IMR-90 (cell line): ENCODE data around the gene TIAM2. TPM values are rescaled to one million over a fixed set of nuclear protein-coding genes. Genes with fewer than 3 reads are reported as not detected.

ENCODE experiments used
- ATAC-seq: fragments of 200-7000 bp; cut with Tn5 transposase; 2 replicates; pipeline ENCODE4 v1.9.1; 2020; ENCODE audit warnings: low read depth, mild to moderate bottlenecking, moderate library complexity
- BruUV-seq: library from RNA; stranded (reverse); fragments of 400-500 nt; replicated peaks from 2 replicates; lab custom pipeline; 2021; lab: Mats Ljungman, UMichigan
- CTCF ChIA-PET: fragments of 300-600 bp; formaldehyde crosslinking; extraction: SDS; loops from one replicate; lab custom pipeline; 2021; ENCODE audit warnings: antibody characterized with exemption; lab: Yijun Ruan, JAX
- POLR2A ChIA-PET: fragments of 300-600 bp; sonication (Branson Sonifier 250); formaldehyde crosslinking; loops from one replicate; lab custom pipeline; 2022; ENCODE audit warnings: antibody characterized with exemption; ENCODE audit not compliant: unreplicated experiment; lab: Charles Lee
- DNase-seq: peaks from one replicate; pipeline ENCODE4 v3.0.0; 2013
- H2AFZ ChIP-seq: replicated peaks from 2 replicates; pipeline ENCODE3; 2013; ENCODE audit warnings: low read length, mild to moderate bottlenecking; ENCODE audit not compliant: poor library complexity
- H2AK5ac ChIP-seq: 2 replicates; pipeline ENCODE4 v1.6.1; 2013; ENCODE audit warnings: low read depth, low read length, inconsistent platforms
- H2AK9ac ChIP-seq: replicated peaks from 2 replicates; pipeline ENCODE3; 2013; ENCODE audit warnings: mild to moderate bottlenecking, low read depth, low read length, moderate library complexity; ENCODE audit not compliant: poor library complexity
- H2BK120ac ChIP-seq: 2 replicates; pipeline ENCODE4 v1.6.1; 2013; ENCODE audit warnings: low read depth, low read length, inconsistent platforms
- H2BK15ac ChIP-seq: 3 replicates; pipeline ENCODE4 v1.6.1; 2013; ENCODE audit warnings: low read depth, low read length, inconsistent platforms
- H2BK20ac ChIP-seq: 2 replicates; pipeline ENCODE4 v1.6.1; 2013; ENCODE audit warnings: low read depth, mild to moderate bottlenecking, inconsistent platforms, low read length, moderate library complexity
- H2BK5ac ChIP-seq: 2 replicates; pipeline ENCODE4 v1.6.1; 2013; ENCODE audit warnings: mild to moderate bottlenecking, low read depth, low read length, inconsistent platforms; ENCODE audit not compliant: poor library complexity, severe bottlenecking
- H3K14ac ChIP-seq: replicated peaks from 2 replicates; pipeline ENCODE4 v1.6.1; 2013; ENCODE audit warnings: low read depth, low read length, inconsistent platforms
- H3K18ac ChIP-seq: 2 replicates; pipeline ENCODE4 v1.6.1; 2013; ENCODE audit warnings: low read depth, low read length, control low read depth
- H3K23ac ChIP-seq: 2 replicates; pipeline ENCODE4 v1.6.1; 2013; ENCODE audit warnings: low read depth, low read length, inconsistent platforms
- H3K27ac ChIP-seq: 2 replicates; pipeline ENCODE4 v1.5.1; 2013; ENCODE audit warnings: mild to moderate bottlenecking, control low read depth, low read length; ENCODE audit not compliant: insufficient read depth
- H3K27me3 ChIP-seq: 2 replicates; pipeline ENCODE4 v1.6.1; 2013; ENCODE audit warnings: low read length; ENCODE audit not compliant: control insufficient read depth, insufficient read depth
- H3K36me3 ChIP-seq: 2 replicates; pipeline ENCODE4 v1.6.1; 2013; ENCODE audit warnings: low read length, mixed read lengths; ENCODE audit not compliant: control insufficient read depth, insufficient read depth
- H3K4ac ChIP-seq: 2 replicates; pipeline ENCODE4 v1.6.1; 2013; ENCODE audit warnings: low read depth, low read length, inconsistent platforms
- H3K4me1 ChIP-seq: 2 replicates; pipeline ENCODE4 v1.6.1; 2013; ENCODE audit warnings: low read length, mixed read lengths; ENCODE audit not compliant: control insufficient read depth, insufficient read depth
- H3K4me2 ChIP-seq: 2 replicates; pipeline ENCODE4 v1.6.1; 2013; ENCODE audit warnings: low read depth, mild to moderate bottlenecking, control low read depth, low read length, moderate library complexity
- H3K4me3 ChIP-seq: 2 replicates; pipeline ENCODE4 v1.5.1; 2013; ENCODE audit warnings: low read depth, mild to moderate bottlenecking, control low read depth, low read length, moderate library complexity; ENCODE audit not compliant: insufficient read depth
- H3K56ac ChIP-seq: 2 replicates; pipeline ENCODE4 v1.6.1; 2013; ENCODE audit warnings: low read length, inconsistent platforms; ENCODE audit not compliant: insufficient read depth; ENCODE audit errors: extremely low read depth
- H3K79me1 ChIP-seq, 2 experiments: 2 replicates each; pipeline ENCODE4 v1.6.1; 2013; ENCODE audit warnings: low read length in 2 of 2, inconsistent platforms in 1 of 2, low read depth in 1 of 2
- H3K9ac ChIP-seq: 2 replicates; pipeline ENCODE4 v1.6.1; 2013; ENCODE audit warnings: low read depth, low read length, control low read depth
- H3K9me1 ChIP-seq: 2 replicates; pipeline ENCODE4 v1.6.1; 2013; ENCODE audit warnings: low read length, inconsistent platforms; ENCODE audit not compliant: insufficient read depth
- H3K9me3 ChIP-seq: 2 replicates; pipeline ENCODE4 v1.6.1; 2013; ENCODE audit warnings: low read length; ENCODE audit not compliant: control insufficient read depth, insufficient read depth
- H4K20me1 ChIP-seq: 2 replicates; pipeline ENCODE4 v1.6.1; 2013; ENCODE audit warnings: low read length, inconsistent platforms; ENCODE audit not compliant: insufficient read depth
- H4K5ac ChIP-seq: 2 replicates; pipeline ENCODE4 v1.6.1; 2013; ENCODE audit warnings: mild to moderate bottlenecking, low read depth, low read length, control low read depth
- H4K8ac ChIP-seq, 2 experiments: 2 replicates each; pipeline ENCODE4 v1.6.1; 2013; ENCODE audit warnings: low read depth in 2 of 2, low read length in 2 of 2, control low read depth in 1 of 2, inconsistent platforms in 1 of 2
- H4K91ac ChIP-seq: 2 replicates; pipeline ENCODE4 v1.6.1; 2013; ENCODE audit warnings: low read depth, low read length, inconsistent platforms; ENCODE audit not compliant: insufficient read depth
- BHLHE40 ChIP-seq: fragments of 150-350 bp; IDR thresholded peaks from 2 replicates; pipeline ENCODE4 v1.6.1; 2016; ENCODE audit warnings: mild to moderate bottlenecking, low read depth, low read length
- CEBPB ChIP-seq: IDR thresholded peaks from 2 replicates; pipeline ENCODE4 v1.6.1; 2012; ENCODE audit warnings: low read depth, low read length, improper control_type of control experiment
- ELK1 ChIP-seq: fragments of 150-350 bp; IDR thresholded peaks from 2 replicates; pipeline ENCODE4 v1.6.1; 2016; ENCODE audit warnings: low read depth, mild to moderate bottlenecking, low read length, moderate library complexity, borderline replicate concordance
- FOS ChIP-seq: fragments of 150-350 bp; IDR thresholded peaks from 2 replicates; pipeline ENCODE4 v1.6.1; 2016; ENCODE audit warnings: low read depth, low read length
- MAFK ChIP-seq: IDR thresholded peaks from 2 replicates; pipeline ENCODE4 v1.6.1; 2012; ENCODE audit warnings: low read depth, low read length, improper control_type of control experiment
- MAZ ChIP-seq: IDR thresholded peaks from 2 replicates; pipeline ENCODE4 v1.6.1; 2012; ENCODE audit warnings: low read depth, mild to moderate bottlenecking, low read length, improper control_type of control experiment, moderate library complexity, borderline replicate concordance
- MXI1 ChIP-seq: IDR thresholded peaks from 2 replicates; pipeline ENCODE4 v1.6.1; 2012; ENCODE audit warnings: low read depth, mild to moderate bottlenecking, low read length, moderate library complexity, borderline replicate concordance
- NFE2L2 ChIP-seq: fragments of 150-350 bp; IDR thresholded peaks from 2 replicates; pipeline ENCODE4 v1.6.1; 2016; ENCODE audit warnings: low read depth, mild to moderate bottlenecking, low read length
- RCOR1 ChIP-seq: IDR thresholded peaks from 2 replicates; pipeline ENCODE4 v1.6.1; 2012; ENCODE audit warnings: mild to moderate bottlenecking, low read length, improper control_type of control experiment; ENCODE audit not compliant: insufficient replicate concordance
- SMC3 ChIP-seq: fragments of 150-350 bp; IDR thresholded peaks from 2 replicates; pipeline ENCODE4 v1.6.1; 2016; ENCODE audit warnings: low read depth, mild to moderate bottlenecking, antibody characterized with exemption, low read length, moderate library complexity
- WGBS, 2 experiments: methylation state at CpG; one replicate each; pipeline versions ENCODE4 v1.1.5 to v1.1.7; 2013; ENCODE audit warnings: missing lambda C conversion rate in 2 of 2; ENCODE audit not compliant: insufficient read length in 1 of 2; ENCODE audit errors: extremely low coverage in 2 of 2; 5-methylcytosine and 5-hydroxymethylcytosine counted together
- dilution Hi-C: fragments of 300-500 bp; cut with HindIII; formaldehyde crosslinking; loops from one replicate; pipeline ENCODE4 v1.14.3; 2018; ENCODE audit warnings: low sequenced_read_pairs; ENCODE audit not compliant: unreplicated experiment
- in situ Hi-C: fragments of 300-500 bp; cut with MboI; formaldehyde crosslinking; loops from 3 replicates; pipeline ENCODE4 v1.14.3; 2019; ENCODE audit warnings: low sequenced_read_pairs, inconsistent platforms, mixed read lengths
- intact Hi-C: fragments of 100-400 bp; cut with micrococcal nuclease; formaldehyde crosslinking; loops from 2 replicates; pipeline ENCODE4 v1.10.0; 2022
- polyA plus RNA-seq, 3 experiments: library from polyadenylated mRNA; depleted of rRNA; stranded (reverse); fragments of >200 nt; gene quantifications; 2 replicates each; pipeline ENCODE4 v1.2.3, GENCODE V29; 2012; ENCODE audit warnings: low replicate concordance in 1 of 3
- total RNA-seq: library from RNA; depleted of rRNA; stranded (reverse); fragments of >200 nt; gene quantifications from 2 replicates; pipeline ENCODE4 v1.2.3, GENCODE V29; 2012
- TF ChIP-seq, protein P1 (sequence below): conservative IDR thresholded peaks from 2 replicates; pipeline ENCODE4 v1.5.1; 2012; ENCODE audit warnings: mild to moderate bottlenecking, low read depth, low read length, improper control_type of control experiment
- TF ChIP-seq, protein P2 (sequence below): fragments of 150-350 bp; IDR thresholded peaks from 2 replicates; pipeline ENCODE4 v1.6.1; 2017; ENCODE audit warnings: mild to moderate bottlenecking, antibody characterized with exemption, low read length, low read depth

The TIAM2 gene
- total and polyA plus RNA-seq, 2 of the 4 experiments (the other 2 are of a cell fraction): 3.1 to 4.7 TPM

DNA sequence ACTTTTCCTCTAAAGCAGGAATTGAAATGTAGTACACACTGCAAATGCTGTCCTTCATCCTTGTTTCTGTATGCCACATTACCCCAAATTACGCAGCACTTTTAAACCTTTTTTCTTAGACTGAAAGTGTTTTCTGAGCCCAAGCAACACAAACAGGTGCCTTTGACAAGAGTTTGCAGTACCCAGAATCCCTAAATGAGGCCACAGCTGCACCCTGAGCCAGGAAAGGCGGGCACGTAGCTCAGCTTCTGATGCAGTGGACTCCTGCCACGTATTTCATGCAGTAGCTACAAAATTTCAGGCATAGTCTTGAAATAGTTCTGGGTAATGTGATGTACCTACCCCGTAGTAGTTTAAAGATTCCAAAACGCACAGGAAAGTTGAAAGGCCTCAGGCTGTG, 237.7 kb downstream of the TIAM2 start:
- TF ChIP-seq MAZ: no peak
- TF ChIP-seq MXI1: no peak
- no peak for TF ChIP-seq BHLHE40
- no peak for TF ChIP-seq NFE2L2
- no peak for TF ChIP-seq ELK1
- TF ChIP-seq, protein P1, sequence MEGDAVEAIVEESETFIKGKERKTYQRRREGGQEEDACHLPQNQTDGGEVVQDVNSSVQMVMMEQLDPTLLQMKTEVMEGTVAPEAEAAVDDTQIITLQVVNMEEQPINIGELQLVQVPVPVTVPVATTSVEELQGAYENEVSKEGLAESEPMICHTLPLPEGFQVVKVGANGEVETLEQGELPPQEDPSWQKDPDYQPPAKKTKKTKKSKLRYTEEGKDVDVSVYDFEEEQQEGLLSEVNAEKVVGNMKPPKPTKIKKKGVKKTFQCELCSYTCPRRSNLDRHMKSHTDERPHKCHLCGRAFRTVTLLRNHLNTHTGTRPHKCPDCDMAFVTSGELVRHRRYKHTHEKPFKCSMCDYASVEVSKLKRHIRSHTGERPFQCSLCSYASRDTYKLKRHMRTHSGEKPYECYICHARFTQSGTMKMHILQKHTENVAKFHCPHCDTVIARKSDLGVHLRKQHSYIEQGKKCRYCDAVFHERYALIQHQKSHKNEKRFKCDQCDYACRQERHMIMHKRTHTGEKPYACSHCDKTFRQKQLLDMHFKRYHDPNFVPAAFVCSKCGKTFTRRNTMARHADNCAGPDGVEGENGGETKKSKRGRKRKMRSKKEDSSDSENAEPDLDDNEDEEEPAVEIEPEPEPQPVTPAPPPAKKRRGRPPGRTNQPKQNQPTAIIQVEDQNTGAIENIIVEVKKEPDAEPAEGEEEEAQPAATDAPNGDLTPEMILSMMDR: no peak
- TF ChIP-seq SMC3: no peak
- TF ChIP-seq, protein P2, sequence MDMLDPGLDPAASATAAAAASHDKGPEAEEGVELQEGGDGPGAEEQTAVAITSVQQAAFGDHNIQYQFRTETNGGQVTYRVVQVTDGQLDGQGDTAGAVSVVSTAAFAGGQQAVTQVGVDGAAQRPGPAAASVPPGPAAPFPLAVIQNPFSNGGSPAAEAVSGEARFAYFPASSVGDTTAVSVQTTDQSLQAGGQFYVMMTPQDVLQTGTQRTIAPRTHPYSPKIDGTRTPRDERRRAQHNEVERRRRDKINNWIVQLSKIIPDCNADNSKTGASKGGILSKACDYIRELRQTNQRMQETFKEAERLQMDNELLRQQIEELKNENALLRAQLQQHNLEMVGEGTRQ: no peak
- TF ChIP-seq RCOR1: no peak
- TF ChIP-seq CEBPB: no peak
- TF ChIP-seq MAFK: no peak
- no peak for TF ChIP-seq FOS
- CTCF ChIA-PET: no interaction called here
- no peaks in the 10 kb centered on the region; the same call in 1 of the 2 replicates for H3K9me3 ChIP-seq
- H3K56ac ChIP-seq: no peak overlapping the region
- H4K8ac ChIP-seq: no peak overlapping the region
- no peak overlapping the region for H4K91ac ChIP-seq
- H3K18ac ChIP-seq: no peak overlapping the region
- no peaks in the 10 kb centered on the region; the same call in 1 of the 2 replicates for H3K9me1 ChIP-seq
- H3K14ac ChIP-seq: no peak overlapping the region
- no peak overlapping the region for H2AK5ac ChIP-seq
- ATAC-seq: no peak
- no peak for DNase-seq
- H2AK9ac ChIP-seq: no peak overlapping the region
- H3K4me3 ChIP-seq: no peak overlapping the region
- BruUV-seq: no TSS peak
- no peaks in the 10 kb centered on the region for H3K36me3 ChIP-seq
- no peaks in the 10 kb centered on the region for H3K27me3 ChIP-seq
- no peak overlapping the region for H2BK15ac ChIP-seq
- no peak overlapping the region for H2BK5ac ChIP-seq
- H2AFZ ChIP-seq: no peak overlapping the region
- H4K20me1 ChIP-seq: no peaks in the 10 kb centered on the region
- H3K23ac ChIP-seq: no peak overlapping the region
- in situ Hi-C loops (no loop called here), dilution Hi-C loops (no loop called here), intact Hi-C loops (no loop called here)
- no peaks in the 10 kb centered on the region for H3K79me1 ChIP-seq
- no peak overlapping the region for H3K9ac ChIP-seq
- H2BK120ac ChIP-seq: no peak overlapping the region
- no peak overlapping the region for H3K4ac ChIP-seq
- no peak overlapping the region for H3K27ac ChIP-seq
- POLR2A ChIA-PET: no interaction called here
- WGBS, 2 experiments: 100% methylated on average over 1 of the region's 6 CpGs; no CpG with 5 or more reads in 1 of the 2 experiments
- H4K5ac ChIP-seq: no peak overlapping the region
- peaks cover 7% of the 10 kb centered on the region; the same call in 1 of the 2 replicates for H3K4me1 ChIP-seq
- no peak overlapping the region for H2BK20ac ChIP-seq
- no peak overlapping the region for H3K4me2 ChIP-seq
